ENCODE data around the gene PLEKHB2. TPM values are rescaled to one million over a fixed set of nuclear protein-coding genes. Genes with fewer than 3 reads are reported as not detected.
A peak's percentile ranks its signal among the peaks of the same experiment; 100 is the strongest.

PLEKHB2 gene
- total and polyA plus RNA-seq, 2 donors (not counting 1 experiment from before 2014, with no cell fraction given): 16.3 to 39.5 TPM

DNA sequence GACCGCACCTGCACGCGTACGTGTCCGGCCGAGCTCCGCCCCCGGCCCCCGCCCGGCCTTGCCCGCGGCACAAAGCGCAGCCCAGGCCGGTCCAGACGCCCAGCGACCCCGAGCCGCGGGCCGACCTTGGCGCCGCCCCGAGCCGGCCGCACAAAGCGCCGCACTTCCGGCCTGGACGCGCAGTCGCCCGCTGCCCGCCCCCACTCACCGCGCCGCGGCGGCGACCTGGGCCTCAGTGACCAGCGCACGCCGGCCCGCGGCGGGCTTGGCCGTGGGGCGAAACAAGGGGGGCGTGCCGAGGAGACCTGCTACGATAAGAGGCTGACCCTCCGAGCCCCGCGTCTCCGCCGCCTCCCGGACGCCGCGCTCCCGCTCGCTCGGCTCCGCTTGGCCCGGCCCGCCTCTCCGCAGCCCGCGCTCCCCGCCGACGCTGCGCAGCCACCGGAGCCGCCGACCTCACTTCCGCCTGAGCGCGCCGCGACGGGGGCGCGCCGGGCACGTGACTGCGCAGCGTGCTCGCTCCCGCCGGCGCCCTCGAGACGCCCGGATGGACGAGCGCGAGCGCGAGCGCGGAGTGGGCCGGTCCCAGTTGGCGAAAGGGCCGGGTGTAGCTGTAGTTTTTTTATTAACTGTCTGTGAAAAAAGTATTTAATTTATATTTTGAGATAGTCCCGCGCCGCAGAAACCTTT lies 12.0 kb upstream of the PLEKHB2 start, which contains the start of gene FAM168B:
FAM168B (minus strand) TSS at position 455 of the 690 bp plus-strand sequence. CDS start 10,814 bp downstream, outside the sequence.
- H3K4me2 ChIP-seq (replicated peaks; ENCODE audit: low read depth, low read length, poor library complexity, severe bottlenecking): peak within 1 kb of the TSS; percentile 91
- H3K27me3 ChIP-seq (replicated peaks in 1 of 4; ENCODE audit: control extremely low read depth in 1 of 4, control insufficient read depth in 3 of 4, insufficient read depth in 4 of 4, low read length in 3 of 4): no peaks in the 10 kb centered on the region
- peak within 1 kb of the TSS; percentile 94 for H3K4me3 Mint-ChIP-seq
- no peaks in the 10 kb centered on the region for H3K9me3 Mint-ChIP-seq (ENCODE audit: insufficient read depth)
- peaks cover 0 to 8% of the 10 kb centered on the region in 2 experiments for H3K36me3 ChIP-seq (replicated peaks in 1 of 2; ENCODE audit: control extremely low read depth in 1 of 2, control insufficient read depth in 1 of 2, extremely low read depth in 1 of 2, insufficient read depth in 2 of 2, low read length in 1 of 2)
- WGBS (ENCODE audit: insufficient coverage): under 1% methylated on average over 107 of the region's 107 CpGs
- peaks cover 7 to 16% of the 10 kb centered on the region in 2 donors for H3K4me1 ChIP-seq (ENCODE audit: control insufficient read depth in 2 of 2, insufficient read depth in 2 of 2, low read length in 2 of 2)
- peaks cover 25% of the 10 kb centered on the region for H4K20me1 ChIP-seq (ENCODE audit: control insufficient read depth, insufficient read depth, low read length, poor library complexity, severe bottlenecking)
- H3K79me2 ChIP-seq (ENCODE audit: control insufficient read depth, insufficient read depth, low read length): peaks cover 55% of the 10 kb centered on the region
- ChIA-PET CTCF (interaction anchor here (0.8 to 3.7 kb wide), 5 partner anchors 10 to 580 kb away, joined by 3 to 26 read pairs (median 4); partner anchors contain the start of gene PLEKHB2), POLR2A (interaction anchor here (0.7 to 3.3 kb wide), 4 partner anchors 12 to 751 kb away, joined by 3 to 37 read pairs (median 4); partner anchors contain the start of genes IMP4 and PLEKHB2)
- peaks cover 18% of the 10 kb centered on the region for H3K4me1 Mint-ChIP-seq
- H3K9me3 ChIP-seq (ENCODE audit: control extremely low read depth in 1 of 3, control insufficient read depth in 2 of 3, insufficient read depth in 1 of 3, low read length in 2 of 3): no peaks in the 10 kb centered on the region
- intact Hi-C loops (cut with micrococcal nuclease): loop anchor here (1.0 to 5.0 kb wide), 4 partner anchors 11 to 589 kb away; partner anchors contain the start of gene MZT2A
- peak within 1 kb of the TSS; percentile 93 for H3K27ac Mint-ChIP-seq
- TF ChIP-seq CTCF (IDR thresholded peaks at IDR 0.05): no peak
- TF ChIP-seq EZH2 (IDR thresholded peaks at IDR 0.05; ENCODE audit: borderline replicate concordance, insufficient read depth, low read depth, low read length, poor library complexity, severe bottlenecking): no peak
- peak; percentile 76 for ATAC-seq (ENCODE audit: low read depth)
- H3K4me3 ChIP-seq (ENCODE audit: control extremely low read depth in 1 of 5, extremely low read depth in 1 of 5, insufficient read depth in 1 of 5, low read depth in 2 of 5, low read length in 4 of 5): peak within 1 kb of the TSS; percentile 67 to 99 (median 80)
- H3K27me3 Mint-ChIP-seq: no peaks in the 10 kb centered on the region
- peak; percentile 93 for DNase-seq
- H3K27ac ChIP-seq (ENCODE audit: low read length in 2 of 2): peak within 1 kb of the TSS; percentile 71 to 92
- H2AFZ ChIP-seq (ENCODE audit: insufficient read depth, low read depth, low read length, poor library complexity, severe bottlenecking): peak within 1 kb of the TSS; percentile 95
- peak within 1 kb of the TSS; percentile 97 for H3K9ac ChIP-seq (ENCODE audit: low read length)

Data from B cell (primary cell).